Neural cell (in vitro differentiated cells): ENCODE measurements around the gene ANKRD39.

Experiments
- EP300 ChIP-seq: fragments of 450-650 bp; conservative IDR thresholded peaks from 2 replicates; pipeline ENCODE4 v1.6.1; 2014; ENCODE audit warnings: antibody characterized with exemption, mild to moderate bottlenecking, moderate library complexity; ENCODE audit not compliant: poor library complexity, severe bottlenecking
- EZH2 ChIP-seq: fragments of 200-600, 300-800 bp; shearing (Covaris generic), sonication (generic); IDR thresholded peaks from 2 replicates; pipeline ENCODE4 v1.6.1; 2014; ENCODE audit warnings: antibody characterized with exemption, low read length, borderline replicate concordance, mild to moderate bottlenecking; ENCODE audit not compliant: insufficient read depth, poor library complexity, severe bottlenecking
- MXI1 ChIP-seq: fragments of 450-650 bp; conservative IDR thresholded peaks from 2 replicates; pipeline ENCODE4 v1.6.1; 2014; ENCODE audit warnings: antibody characterized with exemption, mild to moderate bottlenecking; ENCODE audit not compliant: poor library complexity, severe bottlenecking
- POLR2AphosphoS5 ChIP-seq: IDR thresholded peaks from 2 replicates; pipeline ENCODE4 v1.6.1; 2012
- RAD21 ChIP-seq: fragments of 450-650 bp; conservative IDR thresholded peaks from 2 replicates; pipeline ENCODE4 v1.6.1; 2014; ENCODE audit warnings: antibody characterized with exemption, mild to moderate bottlenecking, moderate library complexity
- SMC3 ChIP-seq: fragments of 450-650 bp; conservative IDR thresholded peaks from 2 replicates; pipeline ENCODE4 v1.6.1; 2014; ENCODE audit warnings: antibody characterized with exemption, mild to moderate bottlenecking, moderate library complexity; ENCODE audit not compliant: poor library complexity
- TAF1 ChIP-seq: IDR thresholded peaks from 2 replicates; pipeline ENCODE4 v1.6.1; 2012; ENCODE audit warnings: low read depth
- TF ChIP-seq, protein P1 (sequence below): IDR thresholded peaks from 2 replicates; pipeline ENCODE4 v1.6.1; 2012; ENCODE audit warnings: borderline replicate concordance
- TF ChIP-seq, protein P2 (sequence below): fragments of 450-650 bp; IDR thresholded peaks from 2 replicates; pipeline ENCODE4 v1.5.1; 2014; ENCODE audit warnings: antibody characterized with exemption, mild to moderate bottlenecking, moderate library complexity; ENCODE audit not compliant: poor library complexity, severe bottlenecking

- TF ChIP-seq SMC3 (no peak), TAF1 (no peak), POLR2AphosphoS5 (no peak), EZH2 (no peak), EP300 (no peak), MXI1 (no peak), RAD21 (no peak)
- TF ChIP-seq, protein P1, sequence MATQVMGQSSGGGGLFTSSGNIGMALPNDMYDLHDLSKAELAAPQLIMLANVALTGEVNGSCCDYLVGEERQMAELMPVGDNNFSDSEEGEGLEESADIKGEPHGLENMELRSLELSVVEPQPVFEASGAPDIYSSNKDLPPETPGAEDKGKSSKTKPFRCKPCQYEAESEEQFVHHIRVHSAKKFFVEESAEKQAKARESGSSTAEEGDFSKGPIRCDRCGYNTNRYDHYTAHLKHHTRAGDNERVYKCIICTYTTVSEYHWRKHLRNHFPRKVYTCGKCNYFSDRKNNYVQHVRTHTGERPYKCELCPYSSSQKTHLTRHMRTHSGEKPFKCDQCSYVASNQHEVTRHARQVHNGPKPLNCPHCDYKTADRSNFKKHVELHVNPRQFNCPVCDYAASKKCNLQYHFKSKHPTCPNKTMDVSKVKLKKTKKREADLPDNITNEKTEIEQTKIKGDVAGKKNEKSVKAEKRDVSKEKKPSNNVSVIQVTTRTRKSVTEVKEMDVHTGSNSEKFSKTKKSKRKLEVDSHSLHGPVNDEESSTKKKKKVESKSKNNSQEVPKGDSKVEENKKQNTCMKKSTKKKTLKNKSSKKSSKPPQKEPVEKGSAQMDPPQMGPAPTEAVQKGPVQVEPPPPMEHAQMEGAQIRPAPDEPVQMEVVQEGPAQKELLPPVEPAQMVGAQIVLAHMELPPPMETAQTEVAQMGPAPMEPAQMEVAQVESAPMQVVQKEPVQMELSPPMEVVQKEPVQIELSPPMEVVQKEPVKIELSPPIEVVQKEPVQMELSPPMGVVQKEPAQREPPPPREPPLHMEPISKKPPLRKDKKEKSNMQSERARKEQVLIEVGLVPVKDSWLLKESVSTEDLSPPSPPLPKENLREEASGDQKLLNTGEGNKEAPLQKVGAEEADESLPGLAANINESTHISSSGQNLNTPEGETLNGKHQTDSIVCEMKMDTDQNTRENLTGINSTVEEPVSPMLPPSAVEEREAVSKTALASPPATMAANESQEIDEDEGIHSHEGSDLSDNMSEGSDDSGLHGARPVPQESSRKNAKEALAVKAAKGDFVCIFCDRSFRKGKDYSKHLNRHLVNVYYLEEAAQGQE, result no peak
- TF ChIP-seq, protein P2, sequence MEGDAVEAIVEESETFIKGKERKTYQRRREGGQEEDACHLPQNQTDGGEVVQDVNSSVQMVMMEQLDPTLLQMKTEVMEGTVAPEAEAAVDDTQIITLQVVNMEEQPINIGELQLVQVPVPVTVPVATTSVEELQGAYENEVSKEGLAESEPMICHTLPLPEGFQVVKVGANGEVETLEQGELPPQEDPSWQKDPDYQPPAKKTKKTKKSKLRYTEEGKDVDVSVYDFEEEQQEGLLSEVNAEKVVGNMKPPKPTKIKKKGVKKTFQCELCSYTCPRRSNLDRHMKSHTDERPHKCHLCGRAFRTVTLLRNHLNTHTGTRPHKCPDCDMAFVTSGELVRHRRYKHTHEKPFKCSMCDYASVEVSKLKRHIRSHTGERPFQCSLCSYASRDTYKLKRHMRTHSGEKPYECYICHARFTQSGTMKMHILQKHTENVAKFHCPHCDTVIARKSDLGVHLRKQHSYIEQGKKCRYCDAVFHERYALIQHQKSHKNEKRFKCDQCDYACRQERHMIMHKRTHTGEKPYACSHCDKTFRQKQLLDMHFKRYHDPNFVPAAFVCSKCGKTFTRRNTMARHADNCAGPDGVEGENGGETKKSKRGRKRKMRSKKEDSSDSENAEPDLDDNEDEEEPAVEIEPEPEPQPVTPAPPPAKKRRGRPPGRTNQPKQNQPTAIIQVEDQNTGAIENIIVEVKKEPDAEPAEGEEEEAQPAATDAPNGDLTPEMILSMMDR, result no peak
These were observed 37.4 kb upstream of the ANKRD39 start for GRCh38 chr2:96895032-96895745.
